ENCODE results near the gene MBIP.

DNA sequence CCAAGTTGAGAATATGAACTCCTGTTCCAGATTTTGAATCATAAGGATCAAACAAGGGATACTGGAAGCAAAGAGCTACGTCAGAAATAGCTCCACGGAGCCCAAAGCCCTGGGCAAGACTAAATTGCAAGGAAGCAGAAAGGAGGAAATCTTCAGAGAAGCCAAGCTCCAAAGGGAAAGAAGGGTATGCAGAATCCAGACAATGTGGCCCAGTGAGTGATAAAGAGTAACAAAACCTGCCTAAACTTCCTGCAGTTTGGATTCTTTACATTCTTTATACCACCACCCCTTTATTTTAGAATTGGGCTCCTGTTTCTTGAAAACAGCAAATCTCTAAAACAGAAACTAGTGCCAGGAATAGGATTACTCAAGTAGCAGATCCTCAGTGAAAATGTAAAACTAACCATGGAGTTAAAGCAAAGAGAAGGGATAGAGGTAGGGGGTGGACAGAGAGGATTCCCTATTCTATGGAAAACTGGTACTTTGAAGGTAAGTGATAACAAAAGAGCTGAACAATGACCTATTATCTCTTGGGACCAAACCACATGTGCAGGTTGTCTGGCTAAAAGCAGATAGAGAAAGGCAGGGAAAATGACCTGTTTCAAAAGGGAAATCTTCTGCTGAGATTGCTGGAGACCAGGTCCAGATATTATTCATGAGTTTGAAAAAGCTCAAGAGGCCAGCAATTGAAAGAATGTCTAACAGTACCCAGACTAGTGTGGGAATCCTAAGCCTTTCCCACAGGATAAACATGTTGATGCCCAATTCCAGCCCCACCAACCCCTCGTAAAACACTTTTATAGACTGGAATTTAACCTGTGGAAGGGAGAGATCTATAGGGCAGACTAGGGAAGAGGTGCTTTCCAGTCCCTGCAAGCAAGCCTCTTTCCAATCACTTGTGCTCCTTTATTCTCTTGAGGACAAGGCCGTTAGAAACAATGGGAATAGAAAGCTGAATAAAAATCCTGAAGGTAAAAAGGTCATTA lies 24.5 kb downstream of the MBIP start:
- TF ChIP-seq, protein P1, sequence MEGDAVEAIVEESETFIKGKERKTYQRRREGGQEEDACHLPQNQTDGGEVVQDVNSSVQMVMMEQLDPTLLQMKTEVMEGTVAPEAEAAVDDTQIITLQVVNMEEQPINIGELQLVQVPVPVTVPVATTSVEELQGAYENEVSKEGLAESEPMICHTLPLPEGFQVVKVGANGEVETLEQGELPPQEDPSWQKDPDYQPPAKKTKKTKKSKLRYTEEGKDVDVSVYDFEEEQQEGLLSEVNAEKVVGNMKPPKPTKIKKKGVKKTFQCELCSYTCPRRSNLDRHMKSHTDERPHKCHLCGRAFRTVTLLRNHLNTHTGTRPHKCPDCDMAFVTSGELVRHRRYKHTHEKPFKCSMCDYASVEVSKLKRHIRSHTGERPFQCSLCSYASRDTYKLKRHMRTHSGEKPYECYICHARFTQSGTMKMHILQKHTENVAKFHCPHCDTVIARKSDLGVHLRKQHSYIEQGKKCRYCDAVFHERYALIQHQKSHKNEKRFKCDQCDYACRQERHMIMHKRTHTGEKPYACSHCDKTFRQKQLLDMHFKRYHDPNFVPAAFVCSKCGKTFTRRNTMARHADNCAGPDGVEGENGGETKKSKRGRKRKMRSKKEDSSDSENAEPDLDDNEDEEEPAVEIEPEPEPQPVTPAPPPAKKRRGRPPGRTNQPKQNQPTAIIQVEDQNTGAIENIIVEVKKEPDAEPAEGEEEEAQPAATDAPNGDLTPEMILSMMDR (IDR thresholded peaks at IDR 0.05) = no peak
- TF ChIP-seq POLR2A (IDR thresholded peaks at IDR 0.05) = no peak

Data from right lobe of liver (tissue), 4 donors.